C4-2B (cell line): Measurements from ENCODE around the gene CYP26B1.

ENCODE experiments used
- H3K27ac ChIP-seq: fragments of 450-650 bp; 2 replicates; pipeline ENCODE4 v1.5.1; 2017
- CTCF ChIP-seq: fragments of 450-650 bp; conservative IDR thresholded peaks from 2 replicates; pipeline ENCODE4 v1.5.1; 2017; ENCODE audit warnings: mild to moderate bottlenecking
- ZFX ChIP-seq: fragments of 450-650 bp; IDR thresholded peaks from 2 replicates; pipeline ENCODE4 v1.6.1; 2017

CYP26B1 gene

GRCh38 chr2:72131916-72132841, 15.5 kb downstream of the CYP26B1 start:
- no peak overlapping the region for H3K27ac ChIP-seq
- no peak for TF ChIP-seq CTCF
- TF ChIP-seq ZFX: no peak

DNA sequence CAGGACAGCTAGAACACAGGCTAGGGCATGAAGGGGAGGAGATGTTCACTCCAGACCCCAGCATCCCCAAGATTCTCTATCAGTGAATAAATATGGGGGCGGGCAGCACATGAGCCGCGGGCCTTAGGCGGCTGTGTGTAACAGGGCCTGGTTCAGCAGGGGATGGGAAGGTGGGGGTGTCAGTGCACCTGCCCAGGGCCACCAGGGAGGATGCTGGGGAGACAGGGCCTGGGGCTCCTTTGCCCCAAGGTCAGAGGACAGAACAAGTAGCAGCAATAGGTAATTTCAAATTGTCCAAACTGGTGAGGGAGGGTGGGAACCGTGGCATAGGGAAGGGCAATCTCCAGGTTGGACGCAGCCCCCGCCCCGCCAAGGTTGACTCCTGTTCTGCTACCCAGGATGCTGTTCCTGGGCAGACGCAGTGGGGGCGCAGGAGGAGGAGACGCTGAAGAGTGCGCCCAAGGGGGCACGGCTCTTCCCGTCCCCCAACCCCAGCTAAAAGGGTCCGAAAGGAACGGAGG, 16.2 kb downstream of the CYP26B1 start:
- no peak for TF ChIP-seq CTCF
- TF ChIP-seq ZFX: no peak
- H3K27ac ChIP-seq: no peak overlapping the region

- TF ChIP-seq ZFX (no peak), CTCF (no peak)
- H3K27ac ChIP-seq: no peak overlapping the region
These were observed 16.9 kb downstream of the CYP26B1 start for GRCh38 chr2:72130659-72131360.

DNA sequence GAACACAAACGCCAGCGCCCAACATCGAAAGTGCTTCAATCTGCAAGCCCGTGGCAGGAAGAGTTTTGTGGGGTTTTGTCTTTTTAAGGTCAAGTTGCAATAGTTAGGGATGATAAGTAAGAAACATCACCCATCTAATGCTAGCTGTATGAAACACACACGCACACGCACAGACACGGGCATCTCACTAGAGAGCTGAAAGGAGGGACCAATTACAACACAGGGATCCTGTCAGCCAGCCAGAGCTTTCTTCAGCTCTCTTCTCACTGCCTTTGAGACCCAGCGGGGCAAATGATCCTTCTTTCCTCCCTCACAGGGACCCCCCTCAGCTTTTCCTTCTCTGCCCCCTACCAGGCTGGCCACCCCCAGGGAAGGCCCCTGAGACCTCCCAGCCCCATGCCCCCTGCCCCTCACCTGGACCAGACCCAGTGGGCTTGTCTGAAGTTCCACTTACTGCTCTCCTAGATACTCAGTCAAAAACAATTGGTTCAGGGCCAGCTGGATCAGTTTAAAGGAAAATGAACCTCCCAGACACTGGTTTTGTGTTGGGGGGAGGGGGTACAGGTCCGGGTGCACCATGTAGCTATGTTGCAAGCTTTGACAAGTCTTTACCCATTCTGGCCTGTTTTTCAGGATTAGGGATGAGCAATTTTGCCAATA, 17.9 kb downstream of the CYP26B1 start:
- no peak overlapping the region for H3K27ac ChIP-seq
- TF ChIP-seq CTCF: no peak
- TF ChIP-seq ZFX: no peak

DNA sequence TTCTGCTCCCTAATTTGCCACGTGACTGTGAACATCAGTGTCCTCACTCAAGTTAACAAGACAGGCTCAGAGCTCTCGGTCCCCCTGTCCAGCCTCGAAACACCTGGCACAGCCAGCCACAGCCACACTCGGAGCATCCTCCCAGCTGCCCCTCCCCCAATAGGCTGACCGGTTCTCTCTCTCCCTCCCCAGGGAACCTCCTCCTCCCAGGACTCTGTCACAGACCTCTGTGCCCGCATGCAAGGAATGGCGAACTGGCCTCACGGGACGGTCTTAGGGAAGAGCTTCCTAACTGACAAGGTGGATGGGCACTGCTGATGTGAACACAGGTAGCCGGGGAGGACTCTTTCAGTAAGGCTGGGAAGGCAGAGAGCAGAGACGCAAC, 18.8 kb downstream of the CYP26B1 start:
- H3K27ac ChIP-seq: no peak overlapping the region
- no peak for TF ChIP-seq CTCF
- no peak for TF ChIP-seq ZFX

DNA sequence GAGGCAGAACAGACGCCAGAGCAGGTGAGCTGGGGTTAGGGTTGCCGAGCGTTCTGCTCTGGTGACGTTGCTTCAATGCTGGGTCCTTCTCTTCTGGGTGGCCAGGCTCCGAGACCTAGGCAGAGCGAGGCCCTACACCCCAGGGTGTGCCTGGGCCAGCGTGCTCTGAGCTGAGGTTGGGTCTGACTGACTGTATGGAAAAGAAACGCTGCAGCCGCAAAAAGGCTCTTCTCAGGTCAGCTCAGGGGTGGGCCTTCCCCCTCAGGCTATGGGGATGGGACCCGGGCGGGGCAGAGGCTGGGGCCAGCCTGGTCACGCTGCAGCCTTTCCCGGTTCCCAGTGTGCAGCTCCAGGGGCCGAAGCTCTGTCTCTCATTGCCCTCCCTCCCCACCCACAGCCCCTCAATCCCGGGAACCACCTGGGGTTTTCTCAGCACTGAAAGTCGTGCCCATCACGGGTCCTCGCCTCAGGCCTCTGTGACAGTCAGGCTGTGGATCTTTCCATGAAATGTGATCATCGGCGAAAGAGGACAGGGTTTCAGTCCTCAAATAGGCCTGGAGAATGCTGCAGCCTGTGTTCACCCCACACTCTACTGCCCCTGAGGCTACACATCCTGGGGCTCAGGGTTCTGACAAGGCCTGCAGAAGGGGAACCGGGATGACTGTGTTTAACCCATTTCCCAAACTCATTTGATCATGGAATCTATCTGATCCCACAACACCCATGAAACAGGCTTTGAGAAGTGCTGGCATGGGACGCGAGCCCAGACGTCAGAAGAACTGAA, 19.4 kb downstream of the CYP26B1 start:
- TF ChIP-seq CTCF (no peak), ZFX (no peak)
- no peak overlapping the region for H3K27ac ChIP-seq
